Myocyte (in vitro differentiated cells): ENCODE measurements around the gene MATR3. TPM values are rescaled to one million over a fixed set of nuclear protein-coding genes. Genes with fewer than 3 reads are reported as not detected.

Experiments
- DNase-seq: peaks from one replicate; pipeline ENCODE4 v3.0.0-alpha.2; 2012; ENCODE audit warnings: low read depth
- total RNA-seq: library from RNA; depleted of rRNA; stranded (reverse); fragments of >200 nt; gene quantifications from 2 replicates; pipeline ENCODE4 v1.2.3, GENCODE V29; 2014

MATR3 gene
- total RNA-seq, 1 donor from 2014 or later, result 274 TPM

DNA sequence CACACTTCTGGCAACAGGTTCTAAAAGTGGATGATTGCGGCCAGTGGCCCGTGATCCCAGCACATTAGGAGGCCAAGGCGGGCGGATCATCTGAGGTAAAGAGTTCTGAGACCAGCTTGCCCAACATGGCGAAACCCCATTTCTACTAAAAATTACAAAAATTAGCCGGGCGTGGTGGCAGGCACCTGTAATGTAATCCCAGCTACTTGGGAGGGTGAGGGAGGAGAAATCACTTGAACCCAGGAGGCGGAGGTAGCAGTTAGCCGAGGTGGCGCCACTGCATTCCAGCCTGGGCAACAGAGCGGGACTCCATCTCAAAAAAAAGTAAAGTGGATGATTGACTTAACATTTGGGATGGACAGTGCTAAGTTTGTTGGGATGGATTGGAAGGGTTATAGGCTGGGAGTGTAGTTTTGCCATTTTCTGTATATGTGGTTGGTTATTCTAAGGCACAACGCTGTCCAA lies 3.4 kb downstream of the MATR3 start:
- DNase-seq, result no peak

DNA sequence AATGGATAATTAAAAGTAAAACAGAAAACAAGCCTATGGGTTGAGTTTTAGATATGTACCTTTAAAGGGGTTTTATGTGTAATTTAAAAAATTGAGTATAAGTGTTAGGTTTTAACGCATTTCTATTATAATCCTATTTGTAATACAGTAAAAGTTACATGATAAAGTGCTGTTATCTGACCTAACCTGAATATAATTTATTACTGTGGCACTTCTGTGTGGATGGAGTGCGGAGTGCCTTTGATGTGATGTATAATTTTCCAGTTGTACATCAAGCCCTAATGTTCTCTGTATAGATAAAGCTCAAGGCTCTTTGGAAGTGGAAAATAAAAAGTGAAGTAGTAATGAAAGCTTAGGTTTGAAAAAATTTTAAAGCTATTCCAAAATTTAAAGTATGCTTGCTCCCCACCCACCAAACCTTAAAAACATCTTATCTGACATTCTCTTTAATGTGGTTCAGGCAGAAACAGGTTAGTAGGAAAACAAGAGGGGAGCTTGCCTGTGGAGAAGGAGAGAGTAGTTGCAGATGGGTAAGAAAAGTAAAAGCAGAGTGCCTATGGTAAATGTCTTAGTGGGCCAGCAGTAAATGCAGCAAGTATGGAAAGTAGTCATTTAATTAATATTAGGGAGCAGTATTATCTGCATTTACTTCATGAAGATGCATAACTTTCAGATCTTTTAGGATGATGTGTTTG lies 4.0 kb downstream of the MATR3 start:
- DNase-seq, result no peak

DNA sequence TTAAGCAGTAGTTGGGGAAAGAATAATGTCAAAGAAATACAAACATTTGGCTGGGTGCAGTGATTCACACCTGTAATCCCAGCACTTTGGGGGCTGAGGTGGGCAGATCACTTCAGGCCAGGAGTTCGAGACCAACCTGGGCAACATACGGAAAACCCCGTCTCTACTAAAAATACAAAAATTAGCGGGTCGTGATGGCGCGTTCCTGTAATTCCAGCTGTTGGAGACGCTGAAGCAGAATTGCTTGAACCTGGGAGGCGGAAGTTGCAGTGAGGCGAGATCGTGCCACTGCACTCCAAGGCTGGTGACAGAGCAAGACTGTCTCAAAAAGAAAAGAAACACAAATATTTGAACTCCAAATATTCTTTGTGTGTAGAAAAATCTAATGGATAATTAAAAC lies 4.7 kb downstream of the MATR3 start:
- no peak for DNase-seq

DNA sequence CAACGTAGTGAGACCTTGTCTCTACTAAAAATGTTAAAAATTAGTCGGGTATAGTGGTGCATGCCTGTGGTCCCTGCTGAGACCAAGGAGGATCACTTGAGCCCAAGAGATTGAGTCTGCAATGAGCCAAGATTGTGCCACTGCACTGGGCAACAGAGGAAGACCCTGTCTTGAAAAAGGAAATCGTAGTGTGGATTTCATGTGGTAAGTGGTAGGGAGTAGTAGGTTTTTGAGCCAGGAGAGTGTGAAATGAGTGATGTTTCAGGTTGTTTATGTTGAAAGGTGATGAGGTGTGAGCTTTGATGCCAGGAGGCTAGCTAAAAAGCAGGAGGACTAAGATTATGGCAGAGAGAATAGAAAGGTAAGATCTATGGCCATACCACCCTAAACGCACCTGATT lies 5.9 kb downstream of the MATR3 start:
- DNase-seq, result no peak

DNA sequence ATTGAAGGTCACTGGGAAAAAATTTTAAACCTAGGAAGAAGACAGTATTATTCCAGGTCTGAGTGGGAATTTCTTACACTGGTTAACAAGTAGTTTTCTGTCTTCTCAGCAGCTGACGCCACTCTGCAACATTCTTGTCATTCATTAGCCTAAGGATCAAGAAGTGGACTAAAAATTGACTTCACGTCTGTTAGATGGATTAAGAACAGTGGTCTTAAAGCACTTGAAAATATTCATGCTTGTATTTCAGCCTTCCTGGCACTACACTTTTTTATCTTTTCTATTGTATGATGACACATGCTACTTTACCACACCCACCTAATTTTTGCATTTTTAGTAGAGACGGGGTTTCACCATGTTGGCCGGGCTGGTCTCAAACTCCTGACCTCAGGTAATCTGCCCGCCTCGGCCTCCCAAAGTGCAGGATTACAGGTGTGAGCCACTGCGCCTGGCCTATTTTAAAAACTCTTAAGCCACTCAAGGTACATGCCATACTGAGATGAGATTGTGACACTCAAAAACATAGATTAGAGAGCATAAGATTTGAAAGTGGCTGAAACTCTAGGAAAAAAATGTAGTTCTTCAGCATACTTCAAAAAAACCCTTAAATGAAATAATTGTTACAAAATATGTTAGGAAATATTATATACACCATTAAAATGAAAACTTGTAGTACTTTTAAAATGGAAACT lies 8.4 kb downstream of the MATR3 start:
- peak; percentile 21 for DNase-seq

DNA sequence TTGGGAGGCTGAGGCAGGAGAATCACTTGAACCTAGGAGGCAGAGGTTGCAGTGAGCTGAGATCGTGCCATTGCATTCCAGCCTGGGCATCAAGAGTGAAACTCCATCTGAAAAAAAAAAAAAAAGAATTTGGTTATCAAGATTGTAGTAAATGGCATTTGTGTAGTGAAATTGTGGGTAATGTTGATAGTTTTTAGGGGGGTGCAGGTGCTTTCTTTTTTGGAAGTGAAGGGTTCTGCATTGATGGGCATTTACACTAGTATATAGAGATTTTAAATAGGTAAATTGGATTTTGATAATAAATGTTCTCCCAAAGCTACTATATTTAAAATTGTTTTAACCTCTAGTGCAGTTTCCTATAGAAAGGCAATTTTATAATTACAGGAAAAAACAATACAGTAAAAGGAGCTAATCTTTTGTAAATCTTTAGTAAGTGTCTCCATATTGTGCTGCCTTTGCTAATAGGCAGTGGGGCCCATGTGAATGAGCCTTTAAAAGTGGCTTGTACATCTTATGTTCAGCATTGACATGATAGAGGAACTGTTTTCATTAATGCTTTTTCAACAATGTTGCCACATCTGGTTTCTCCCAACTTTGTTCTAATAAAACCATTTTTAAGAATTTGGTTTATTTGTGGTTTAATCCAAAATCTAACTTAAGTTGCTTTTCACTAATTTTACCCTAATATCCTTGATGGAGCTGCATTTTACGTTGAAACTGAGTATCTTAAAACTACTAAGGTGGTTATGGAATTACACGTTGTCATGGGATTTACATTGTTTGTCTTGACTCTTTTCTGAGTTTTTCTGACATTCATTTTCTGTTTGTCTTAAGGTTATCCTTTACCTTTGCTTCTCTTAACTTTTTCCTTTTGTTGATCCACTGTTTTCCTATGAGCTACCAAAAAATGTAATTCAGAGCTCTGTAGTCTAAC lies 11.1 kb downstream of the MATR3 start:
- no peak for DNase-seq

DNA sequence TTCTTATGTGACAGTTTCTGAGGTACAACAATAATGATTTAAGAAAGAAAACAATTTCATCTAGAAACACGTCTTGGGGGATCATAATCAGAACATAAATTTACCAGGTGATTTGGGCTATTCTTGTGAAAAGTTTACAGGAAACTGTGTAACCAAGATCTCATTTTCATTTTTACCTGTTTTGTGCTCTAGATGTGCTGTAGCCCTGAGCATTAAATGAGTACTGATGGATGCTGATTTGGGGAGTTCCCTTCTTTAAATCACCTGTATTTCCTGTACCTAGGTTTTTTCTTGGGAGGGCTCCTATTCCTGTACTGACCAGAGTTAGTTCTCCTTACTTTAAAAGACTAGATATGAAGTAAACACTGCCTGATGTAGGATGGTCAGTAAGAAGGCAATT lies 12.7 kb downstream of the MATR3 start:
- DNase-seq, result no peak

DNA sequence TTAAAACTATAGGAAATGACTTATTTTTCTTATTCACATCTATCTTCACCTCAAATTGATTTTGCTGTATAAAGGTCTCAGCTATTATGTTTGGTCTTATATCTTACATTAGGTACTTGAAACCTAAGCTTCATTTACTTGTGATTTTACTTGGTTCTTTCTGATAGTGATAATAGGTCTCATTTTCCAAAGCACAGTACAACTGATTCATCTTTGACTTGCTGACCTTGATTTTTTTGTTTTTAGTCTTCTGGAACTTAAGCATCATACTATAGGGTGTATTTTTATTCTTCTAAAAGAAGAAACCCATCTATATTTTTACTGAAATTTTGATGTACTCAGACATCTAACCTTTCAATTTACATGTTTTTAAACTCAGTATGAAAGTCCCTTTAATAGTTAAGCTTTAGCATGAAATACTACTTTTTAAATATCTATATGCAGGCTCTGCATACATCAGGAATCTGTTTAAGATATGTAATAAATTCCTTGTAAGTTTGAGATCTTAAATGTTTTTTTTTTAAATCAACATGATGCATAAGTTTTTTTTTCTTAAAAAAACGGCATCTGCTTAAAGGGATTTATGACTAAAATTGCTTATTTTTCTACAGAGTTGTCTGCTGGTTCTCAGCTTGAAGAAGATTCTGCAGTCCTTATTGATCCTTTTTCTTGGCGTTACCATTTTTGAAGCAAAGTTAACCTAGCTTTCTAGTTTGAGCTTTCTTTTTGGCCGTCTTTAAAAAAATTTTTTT lies 13.3 kb downstream of the MATR3 start:
- DNase-seq, result no peak

DNA sequence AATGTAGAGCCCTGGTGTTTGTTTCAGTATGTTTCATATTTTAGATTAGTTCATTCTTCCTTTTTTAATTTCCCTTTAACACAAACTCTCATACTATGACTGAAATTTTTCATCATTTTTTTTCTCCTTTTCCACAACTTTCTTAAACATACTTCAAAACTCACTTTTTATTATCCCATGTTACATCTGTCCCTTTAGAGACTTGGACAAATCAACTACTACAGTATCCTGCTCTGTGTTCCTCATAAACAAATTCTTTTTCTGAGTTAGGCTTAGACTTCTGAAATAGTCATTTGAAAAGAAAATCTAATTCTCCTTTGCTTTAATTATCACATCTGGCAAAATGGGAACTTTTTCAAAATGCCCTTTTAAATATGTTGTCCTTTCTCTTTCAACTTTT lies 15.3 kb downstream of the MATR3 start:
- DNase-seq, result no peak

DNA sequence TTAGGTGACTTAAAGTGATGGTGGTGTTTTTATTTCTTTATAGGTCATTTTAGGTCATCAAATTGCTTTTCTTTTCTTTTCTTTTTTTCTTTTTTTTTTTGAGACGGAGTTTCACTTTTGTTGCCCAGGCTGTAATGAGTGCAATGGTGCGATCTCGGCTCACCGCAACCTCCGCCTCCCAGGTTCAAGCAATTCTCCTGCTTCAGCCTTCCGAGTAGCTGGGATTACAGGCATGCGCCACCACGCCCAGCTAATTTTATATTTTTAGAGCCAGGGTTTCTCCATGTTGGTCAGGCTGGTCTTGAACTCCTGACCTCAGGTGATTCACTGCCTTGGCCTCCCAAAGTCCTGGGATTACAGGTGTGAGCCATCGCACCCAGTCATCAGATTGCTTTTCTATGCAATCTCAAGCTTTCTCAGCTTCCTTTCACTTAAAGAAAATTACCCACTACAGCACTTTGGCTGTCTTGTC lies 17.2 kb downstream of the MATR3 start:
- DNase-seq, result peak; percentile 17

DNA sequence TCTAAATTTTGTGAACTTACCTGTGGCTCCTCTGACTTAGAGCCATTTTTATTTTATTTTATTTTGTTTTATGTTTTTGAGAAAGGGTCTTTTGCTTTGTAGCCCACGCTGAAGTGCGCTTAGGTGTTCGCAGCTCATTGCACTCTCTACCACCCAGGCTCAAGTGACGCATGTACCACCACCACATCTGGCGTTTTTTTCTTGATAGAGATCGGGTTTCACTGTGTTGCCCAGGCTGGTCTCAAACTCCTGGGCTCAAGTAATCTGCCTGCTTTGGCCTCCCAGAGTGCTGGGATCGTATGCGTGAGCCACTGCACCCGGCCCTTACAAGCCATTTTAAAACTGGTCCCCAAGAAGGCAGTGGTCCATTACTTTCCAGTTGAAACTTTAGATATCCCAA lies 18.5 kb downstream of the MATR3 start:
- no peak for DNase-seq

DNA sequence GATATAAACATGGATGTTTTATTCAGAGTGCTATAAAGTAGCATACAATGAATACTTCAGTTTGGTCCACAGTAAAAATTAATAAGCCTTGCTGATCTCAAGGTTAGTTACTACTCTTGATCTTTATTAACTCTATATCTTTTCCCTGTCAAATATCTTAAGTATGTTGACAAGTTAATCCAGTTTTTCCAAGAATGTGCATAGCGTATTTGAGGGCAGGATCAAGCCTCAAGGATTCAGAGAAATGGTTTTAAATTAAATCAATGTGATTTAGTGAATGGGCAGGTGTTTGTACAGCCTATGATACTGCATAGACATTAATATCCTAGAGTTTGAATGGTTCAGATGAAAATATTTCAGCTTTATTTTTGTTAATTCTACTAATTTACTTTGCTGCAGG lies 20.7 kb downstream of the MATR3 start:
- DNase-seq, result no peak

DNA sequence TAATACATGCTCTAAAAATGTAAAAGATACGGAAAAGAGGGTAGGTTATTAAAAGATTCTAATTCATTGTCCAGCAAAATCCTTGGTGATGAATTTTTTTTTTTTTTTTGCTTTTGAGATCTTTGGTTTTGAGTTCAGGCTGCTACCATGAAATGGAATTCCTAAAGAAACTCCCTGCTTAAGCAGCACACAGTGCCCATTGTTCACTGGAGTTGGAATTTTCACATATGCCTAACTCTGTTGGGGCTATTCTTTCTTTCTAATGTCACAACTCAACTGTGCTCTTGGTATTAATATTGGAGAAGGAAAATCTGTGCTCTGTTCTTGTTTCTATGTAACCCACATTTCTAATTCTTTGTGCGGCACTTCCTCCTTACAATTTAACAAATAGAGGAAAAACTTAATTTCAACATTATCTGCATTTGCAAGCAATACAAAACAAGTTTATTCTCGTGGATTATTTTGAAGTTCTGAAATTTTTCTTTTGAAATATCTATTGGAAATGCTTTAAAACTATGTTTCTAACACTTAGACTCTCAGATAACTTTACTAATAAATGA lies 21.6 kb downstream of the MATR3 start:
- DNase-seq, result no peak

DNA sequence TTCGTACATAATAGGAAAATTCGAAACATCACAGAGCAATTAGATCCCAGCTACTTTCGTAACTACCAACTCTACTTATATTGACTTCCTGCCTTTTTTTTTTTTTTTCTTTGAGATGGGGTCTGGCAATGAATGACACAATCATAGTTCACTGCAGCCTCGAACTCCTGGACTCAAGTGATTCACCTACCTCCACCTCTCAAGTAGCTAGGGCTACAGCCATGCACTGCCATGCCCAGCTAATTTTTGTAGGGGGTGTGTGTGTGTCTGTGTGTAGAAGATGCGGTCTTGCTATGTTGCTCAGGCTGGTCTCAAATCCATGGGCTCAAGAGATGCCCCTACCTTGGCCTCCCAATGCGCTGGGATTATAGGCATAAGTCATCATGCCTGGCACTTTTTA lies 42.3 kb downstream of the MATR3 start:
- no peak for DNase-seq

DNA sequence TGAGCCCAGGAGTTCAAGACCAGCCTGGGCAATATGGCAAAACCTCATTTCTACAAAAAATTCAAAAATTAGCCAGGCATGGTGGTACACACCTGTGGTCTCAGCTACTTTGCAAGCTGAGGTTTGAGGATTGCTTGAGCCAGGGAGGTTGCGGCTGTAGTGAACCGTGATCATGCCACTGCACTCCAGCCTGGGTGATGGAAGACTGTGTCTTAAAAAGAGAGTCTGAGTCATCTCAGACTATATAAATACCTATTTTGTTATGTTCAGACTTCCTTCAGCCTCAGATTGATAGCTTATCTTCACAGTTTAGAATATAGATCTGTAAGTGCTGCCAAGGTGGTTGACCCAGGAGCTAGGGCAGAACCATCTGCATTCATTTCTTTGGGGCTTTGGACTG lies 46.5 kb downstream of the MATR3 start:
- no peak for DNase-seq

DNA sequence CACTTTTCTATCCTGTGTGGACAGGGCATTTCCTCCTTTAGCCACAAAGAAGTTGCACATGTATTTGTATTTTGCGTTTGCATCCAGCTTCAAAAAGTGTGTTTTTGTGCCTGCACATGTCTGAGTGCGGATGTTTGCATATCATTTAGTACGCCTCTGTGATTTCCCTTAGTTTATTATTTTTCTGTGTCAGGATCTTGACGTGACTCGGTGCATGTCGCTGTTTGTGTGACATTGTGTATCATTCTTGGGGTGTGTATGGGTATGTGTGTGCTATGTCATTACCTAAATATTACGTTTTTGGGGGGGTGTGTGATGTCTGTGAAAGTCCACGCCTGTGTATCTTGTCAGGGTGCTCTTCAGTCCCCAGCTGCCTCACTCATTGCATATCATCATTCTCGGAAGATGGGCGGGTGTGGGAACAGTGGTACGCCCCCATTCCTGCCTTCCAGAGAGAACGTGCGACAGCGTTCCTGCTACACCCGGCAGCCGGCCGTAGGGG lies 47.7 kb downstream of the MATR3 start:
- no peak for DNase-seq

DNA sequence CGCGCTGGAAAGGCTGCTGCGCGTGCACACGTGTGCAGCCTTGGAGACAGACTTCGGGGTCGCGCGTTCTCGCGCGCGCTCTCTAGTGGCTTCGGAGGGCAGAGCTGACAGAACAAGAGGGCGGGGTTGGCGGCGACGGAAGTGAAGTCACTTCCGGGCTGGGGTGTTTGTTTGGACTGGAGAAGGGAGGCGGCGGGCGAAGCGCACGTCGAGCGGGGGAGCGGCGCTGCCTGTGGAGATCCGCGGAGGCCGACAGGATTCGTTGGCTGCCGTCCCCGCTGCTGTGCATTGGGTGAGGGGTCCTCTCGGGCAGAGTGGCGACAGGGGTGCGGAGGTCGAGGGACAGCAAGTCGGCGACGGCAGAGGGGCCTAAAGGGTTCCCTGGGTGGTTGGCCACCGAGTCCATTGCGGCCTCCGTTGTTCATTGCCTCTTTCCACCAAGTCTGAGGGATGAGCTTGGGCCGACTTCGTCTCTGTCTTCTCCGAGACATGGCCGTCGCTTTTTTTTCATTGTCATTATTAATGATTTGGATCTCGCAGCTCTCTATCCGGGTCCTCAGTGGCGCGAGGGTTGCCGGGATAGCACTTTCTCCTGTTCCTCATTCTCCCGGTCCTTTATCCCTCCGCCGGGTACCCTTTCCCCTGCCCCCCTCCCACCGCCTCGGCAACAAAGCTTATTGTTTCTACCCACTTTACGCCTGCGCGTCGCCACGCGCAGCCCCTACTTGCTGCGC lies 48.3 kb downstream of the MATR3 start, which contains the start of gene PAIP2:
Gene PAIP2 (plus strand): TSS at position 166 of the 734 bp plus-strand sequence. CDS start 21,931 bp downstream, outside the sequence.
- DNase-seq, result peak; percentile 97

DNA sequence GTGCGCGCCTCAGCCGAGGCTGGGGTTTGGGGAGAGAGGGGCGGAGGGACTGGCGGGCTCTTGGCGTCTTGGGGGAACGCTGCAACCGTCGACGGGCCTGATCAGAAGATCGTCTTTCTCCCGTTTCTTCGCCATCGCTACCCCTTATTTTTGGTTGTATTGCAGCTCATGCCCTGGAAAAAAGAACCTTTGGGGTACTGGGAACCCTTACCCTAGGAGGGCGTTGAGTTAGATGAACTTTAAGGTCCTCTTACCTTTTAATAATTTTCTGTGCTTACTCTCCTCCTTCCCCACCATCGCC lies 48.8 kb downstream of the MATR3 start:
- DNase-seq, result no peak

DNA sequence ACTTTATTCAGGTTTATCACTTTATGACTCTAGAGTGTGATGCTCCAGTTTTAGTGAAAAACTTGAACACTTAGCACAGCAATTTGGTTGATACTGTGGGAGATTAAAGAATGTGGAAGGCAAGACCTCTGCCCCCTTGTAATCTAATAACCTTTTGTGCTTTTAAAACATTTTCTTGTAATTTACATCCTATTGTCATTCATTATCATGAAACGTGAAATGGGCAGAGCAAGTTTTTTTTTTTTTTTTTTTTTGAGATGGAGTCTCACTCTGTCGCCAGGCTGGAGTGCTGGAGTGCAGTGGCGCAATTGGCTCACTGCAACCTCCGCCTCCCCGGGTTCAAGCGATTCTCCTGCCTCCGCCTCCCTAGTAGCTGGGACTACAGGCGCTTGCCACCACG lies 49.9 kb downstream of the MATR3 start:
- no peak for DNase-seq

DNA sequence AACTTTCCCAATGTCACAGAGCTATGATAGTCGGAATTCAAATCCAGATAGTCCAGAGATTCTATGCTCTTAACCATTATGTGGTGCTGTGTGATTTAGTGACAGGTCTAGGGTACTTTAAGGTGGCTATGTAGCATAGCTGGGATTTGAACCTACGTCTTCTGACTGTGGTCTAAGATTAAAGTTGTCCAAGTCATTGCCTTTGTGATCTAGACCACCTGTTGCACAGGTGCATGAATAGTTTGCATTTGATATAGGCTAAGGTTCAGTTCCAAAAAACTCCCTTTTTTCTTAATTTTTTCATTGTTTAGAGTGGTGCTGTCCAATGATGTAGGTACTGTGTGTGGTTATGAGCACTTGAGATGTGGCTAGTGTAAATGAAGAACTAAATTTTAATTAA lies 50.6 kb downstream of the MATR3 start:
- DNase-seq, result no peak
